Stimulated activated CD8-positive, alpha-beta memory T cell treated with anti-CD3 and anti-CD28 coated beads, Interleukin-7, amount 100 ng/mL, for 48 hours (primary cell): ENCODE measurements around the gene MAP2.
"Not testable (repeated sequence)": the region's sequence is repeated elsewhere in the genome, so short reads cannot be mapped to it uniquely, and the experiment has no call there.

Experiments
- DNase-seq, 2 donors: peaks; one replicate each; pipeline ENCODE4 v3.0.0-alpha.2; 2020; ENCODE audit warnings: low read depth in 1 of 2; ENCODE audit errors: extremely low read depth in 1 of 2

MAP2 gene

GRCh38 chr2:209584472-209584871 is 160.6 kb downstream of the MAP2 start:
- no peak for DNase-seq

GRCh38 chr2:209584915-209585314 is 161.1 kb downstream of the MAP2 start:
- no peak for DNase-seq

DNA sequence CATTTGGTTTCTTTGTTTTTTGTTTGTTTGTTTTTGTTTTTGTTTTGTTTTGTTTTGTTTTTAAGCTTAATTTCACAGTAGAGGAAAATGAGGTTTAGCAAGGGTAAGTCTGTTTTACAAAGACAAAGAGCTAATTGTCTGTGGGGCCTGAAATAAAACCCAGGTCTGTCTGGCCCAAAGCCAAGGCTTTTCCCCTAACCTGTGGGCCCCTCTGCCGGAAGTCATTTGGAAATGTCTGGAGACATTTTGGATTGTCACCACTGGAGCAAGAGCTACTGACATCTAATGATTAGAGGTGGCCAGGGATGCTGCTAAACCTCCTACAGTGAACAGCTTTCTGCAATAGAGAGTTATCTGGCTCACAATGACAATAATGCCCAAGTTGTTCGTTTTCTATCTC is 167.2 kb downstream of the MAP2 start:
- DNase-seq = no peak

GRCh38 chr2:209592106-209592505 is 168.3 kb downstream of the MAP2 start:
- DNase-seq = no peak

DNA sequence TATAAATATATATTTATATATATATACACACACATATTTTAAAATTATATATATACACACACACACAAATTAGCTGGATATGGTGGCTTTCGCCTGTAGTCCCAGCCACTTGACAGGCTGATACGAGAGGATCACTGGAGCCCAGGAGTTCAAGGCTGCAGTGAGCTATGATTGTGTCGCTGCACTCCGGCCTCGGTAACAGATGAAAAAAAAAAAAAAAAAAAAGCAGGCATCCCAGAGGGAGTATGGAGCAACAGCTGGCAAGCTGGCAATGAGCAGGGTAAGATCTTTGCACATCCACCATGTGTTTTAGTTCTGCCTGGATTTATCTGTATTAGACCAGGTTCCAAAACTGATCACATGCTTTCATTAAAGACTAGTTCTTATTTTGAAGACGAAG is 170.1 kb downstream of the MAP2 start:
- DNase-seq = no peak

DNA sequence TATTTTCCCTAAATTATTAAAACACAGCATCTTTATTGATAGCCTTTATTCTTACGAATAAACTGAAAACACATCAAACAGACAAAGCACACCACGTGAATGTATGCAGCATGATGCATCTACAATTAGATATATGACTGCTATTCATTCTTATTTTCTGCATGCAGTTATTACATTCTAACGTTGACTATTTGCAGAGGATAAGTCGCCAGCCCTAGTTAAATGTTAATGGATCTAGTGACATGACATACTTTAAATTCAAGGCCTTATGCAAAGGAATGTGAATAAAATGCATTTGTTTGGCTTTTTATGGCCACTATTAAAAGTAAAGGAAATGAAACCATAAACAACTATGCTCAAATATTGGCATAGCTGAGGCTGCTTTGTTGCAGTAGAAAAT is 172.4 kb downstream of the MAP2 start:
- DNase-seq = no peak

DNA sequence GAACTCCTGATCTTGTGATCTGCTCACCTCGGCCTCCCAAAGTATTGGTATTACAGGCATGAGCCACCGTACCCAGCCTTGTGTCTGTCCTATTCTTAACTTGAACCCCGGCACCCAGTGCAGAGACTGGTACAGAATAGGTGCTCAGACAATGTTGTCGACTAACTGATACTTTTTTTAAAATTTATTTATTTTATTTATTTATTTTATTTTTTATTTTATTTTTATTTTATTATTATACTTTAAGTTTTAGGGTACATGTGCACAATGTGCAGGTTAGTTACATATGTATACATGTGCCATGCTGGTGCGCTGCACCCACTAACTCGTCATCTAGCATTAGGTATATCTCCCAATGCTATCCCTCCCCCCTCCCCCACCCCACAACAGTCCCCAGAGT is 174.4 kb downstream of the MAP2 start:
- DNase-seq = not testable (repeated sequence)

GRCh38 chr2:209600341-209601171 is 176.7 kb downstream of the MAP2 start:
- no peak for DNase-seq

GRCh38 chr2:209601497-209601896 is 177.7 kb downstream of the MAP2 start:
- no peak for DNase-seq

DNA sequence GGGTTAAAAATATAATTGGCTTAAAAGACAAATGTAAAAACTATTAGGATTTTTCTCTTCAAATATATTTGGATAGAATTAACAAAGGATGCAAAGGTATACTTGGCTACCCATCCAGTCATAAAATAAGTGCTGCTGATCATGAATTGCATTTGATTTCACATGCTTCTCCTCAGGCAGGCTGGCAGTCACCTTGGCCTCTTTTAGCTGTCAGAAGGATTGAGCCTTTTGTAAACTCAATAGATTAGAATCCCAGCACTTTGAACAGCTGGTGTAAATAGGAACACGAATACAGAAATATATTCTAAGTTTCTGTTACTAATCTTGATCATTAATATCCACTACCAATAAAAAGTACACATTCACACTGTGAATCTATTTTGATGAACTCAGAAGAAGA is 178.4 kb downstream of the MAP2 start:
- DNase-seq = no peak

DNA sequence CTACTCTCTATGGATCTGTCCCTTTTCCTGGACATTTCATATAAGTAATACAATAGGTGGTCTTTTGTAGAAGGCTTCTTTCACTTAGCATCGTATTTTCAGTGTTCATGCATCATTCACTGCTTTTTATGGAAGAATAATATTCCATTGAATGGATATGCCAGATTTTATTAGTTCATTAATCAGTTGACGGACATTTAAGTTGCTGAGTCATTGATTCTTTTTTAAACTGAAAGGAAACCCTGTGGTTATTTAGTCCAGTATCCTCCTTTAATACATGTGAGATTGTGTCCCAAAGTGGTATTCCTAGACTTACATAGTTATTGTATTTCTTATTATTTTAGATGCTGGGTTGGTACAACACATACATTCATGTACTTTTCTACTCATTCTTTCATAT is 185.7 kb downstream of the MAP2 start:
- no peak for DNase-seq

- no peak for DNase-seq
These were observed 186.8 kb downstream of the MAP2 start for GRCh38 chr2:209610631-209611030.

DNA sequence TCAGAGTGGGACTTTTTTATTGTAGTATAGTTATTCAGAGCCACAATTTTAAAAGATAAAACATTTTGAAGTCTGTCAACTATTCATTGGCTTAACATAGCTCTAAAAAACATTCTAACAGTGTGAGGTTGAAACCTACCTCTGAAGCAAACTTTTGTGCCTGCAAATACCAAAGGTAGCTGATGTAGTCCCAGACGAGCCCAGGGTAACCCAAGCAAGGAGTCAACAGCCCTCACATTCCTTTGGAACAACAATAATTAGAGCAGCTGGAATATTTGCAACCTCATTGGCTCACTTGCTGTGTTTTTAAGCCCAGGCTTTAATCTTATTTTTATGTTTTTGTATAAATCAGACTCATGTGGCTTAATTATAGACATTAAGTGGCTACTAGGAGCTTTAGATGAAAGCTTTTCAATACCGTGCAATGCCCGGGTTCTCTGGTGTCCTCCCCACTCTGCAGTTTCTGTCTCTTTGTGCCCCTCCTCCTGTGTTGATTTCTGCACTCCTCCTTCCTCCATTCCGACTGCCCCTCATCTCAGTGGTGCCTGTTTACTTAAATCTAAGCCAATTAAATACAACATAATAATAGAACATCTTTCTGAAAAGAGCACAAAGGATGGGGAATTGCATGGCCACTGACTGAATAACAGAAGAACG is 189.9 kb downstream of the MAP2 start:
- no peak for DNase-seq

GRCh38 chr2:209614690-209615369 is 191.0 kb downstream of the MAP2 start:
- DNase-seq = no peak

DNA sequence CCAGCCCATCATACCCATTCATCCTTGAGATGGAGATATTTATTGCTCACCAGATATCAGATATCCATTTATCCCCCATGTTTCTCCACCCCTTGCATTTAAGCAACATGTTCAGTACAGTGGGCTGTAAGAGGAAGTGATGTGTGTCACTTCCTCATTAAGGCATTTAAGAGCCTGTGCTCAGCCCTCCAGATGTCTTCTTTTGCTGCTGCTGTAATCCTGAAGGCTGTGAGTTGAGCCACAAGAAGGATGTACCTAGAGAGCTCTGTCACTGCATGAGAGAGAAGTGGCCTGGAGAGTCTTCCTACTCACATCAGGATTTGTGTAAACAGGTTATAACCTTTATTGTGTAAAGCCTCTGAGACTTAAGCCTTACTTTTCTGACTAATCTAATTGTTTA is 195.9 kb downstream of the MAP2 start:
- no peak for DNase-seq

DNA sequence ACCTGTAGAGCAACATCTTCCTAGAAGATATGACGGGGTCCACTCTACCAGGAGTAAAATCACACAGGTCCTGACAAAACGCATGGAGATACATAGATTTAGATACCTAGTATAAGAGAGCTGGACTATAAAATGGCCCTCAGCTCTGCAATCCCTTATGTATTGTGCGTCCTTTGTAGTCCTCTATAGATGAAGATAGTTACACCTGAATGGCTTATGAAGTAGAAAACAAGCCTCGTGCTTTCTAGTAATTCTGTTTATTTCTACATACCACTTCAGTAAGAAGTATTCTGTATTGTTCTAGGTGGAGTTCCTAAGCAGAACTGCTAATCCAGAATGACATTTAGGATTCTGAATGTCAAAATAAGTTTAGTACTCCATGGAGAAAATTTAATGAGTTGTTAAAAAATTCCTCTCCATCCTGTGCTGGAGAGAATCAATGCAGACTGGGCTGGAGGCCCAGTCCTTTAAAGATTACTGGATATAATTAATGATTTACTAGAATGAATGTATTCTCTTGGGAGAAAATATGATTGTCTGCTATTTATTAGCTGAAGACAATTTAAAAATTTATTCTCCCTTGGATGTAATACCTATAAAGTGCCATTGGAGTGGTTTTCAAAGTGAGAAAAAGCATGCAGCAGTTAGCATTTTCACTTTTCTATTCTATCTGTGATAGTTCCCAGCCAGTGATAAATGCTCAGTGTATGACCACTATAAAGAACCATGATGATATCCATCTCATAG is 200.5 kb downstream of the MAP2 start:
- no peak for DNase-seq

- no peak for DNase-seq
These were observed 205.8 kb downstream of the MAP2 start for GRCh38 chr2:209629597-209629996.

DNA sequence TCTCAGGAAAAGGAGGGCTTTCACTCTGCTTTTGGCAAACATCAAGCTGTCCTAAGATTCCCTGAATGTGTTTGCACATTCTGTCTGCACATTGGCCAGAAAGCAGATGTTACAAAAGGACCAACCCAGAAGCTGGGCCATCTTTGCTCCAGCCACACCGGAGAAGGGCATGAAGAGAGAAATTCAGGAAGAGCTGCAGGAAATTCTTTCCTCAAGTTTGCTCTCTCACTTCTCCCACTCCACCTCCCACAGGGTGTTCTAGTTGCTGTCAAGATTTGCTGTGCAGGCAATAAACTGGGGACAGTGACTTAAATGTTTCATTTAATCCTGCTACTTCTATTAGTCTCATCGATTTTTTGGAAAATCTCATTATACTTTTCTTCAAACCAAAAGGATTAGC is 210.1 kb downstream of the MAP2 start:
- no peak for DNase-seq

DNA sequence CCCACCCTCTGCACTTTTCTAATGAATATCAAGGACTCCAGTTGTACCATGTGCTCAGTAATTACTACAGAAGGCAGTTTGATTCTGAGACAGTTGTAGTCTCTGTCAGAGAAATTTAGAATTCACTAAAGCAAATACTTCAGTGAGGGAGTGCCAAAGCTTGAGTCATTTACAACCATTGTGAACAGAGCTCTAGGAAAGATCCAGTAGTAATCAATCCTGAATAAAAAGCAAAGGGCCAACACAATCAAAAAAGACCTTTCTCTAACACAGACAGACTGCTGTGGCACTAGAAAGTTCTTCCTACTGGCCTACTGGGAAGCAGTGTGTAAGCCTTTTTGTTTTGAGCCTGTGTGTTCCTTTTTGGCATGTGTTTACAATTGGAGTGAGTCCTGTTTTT is 212.2 kb downstream of the MAP2 start:
- no peak for DNase-seq

- DNase-seq = no peak
These were observed 213.4 kb downstream of the MAP2 start for GRCh38 chr2:209637293-209637692.

- no peak for DNase-seq
These were observed 214.5 kb downstream of the MAP2 start for GRCh38 chr2:209638346-209638745.
